Hypothalamus (tissue), 51 donors: ENCODE data around the gene SGIP1.
"Not testable (repeated sequence)": the region's sequence is repeated elsewhere in the genome, so short reads cannot be mapped to it uniquely, and the experiment has no call there.

Experiments
- DNase-seq, 51 donors: peaks; one replicate each; lab custom pipeline; 2025; lab: John Stamatoyannopoulos, UW

Gene SGIP1

GRCh38 chr1:66552287-66552686 lies 18.3 kb downstream of the SGIP1 start:
- no peak for DNase-seq

DNA sequence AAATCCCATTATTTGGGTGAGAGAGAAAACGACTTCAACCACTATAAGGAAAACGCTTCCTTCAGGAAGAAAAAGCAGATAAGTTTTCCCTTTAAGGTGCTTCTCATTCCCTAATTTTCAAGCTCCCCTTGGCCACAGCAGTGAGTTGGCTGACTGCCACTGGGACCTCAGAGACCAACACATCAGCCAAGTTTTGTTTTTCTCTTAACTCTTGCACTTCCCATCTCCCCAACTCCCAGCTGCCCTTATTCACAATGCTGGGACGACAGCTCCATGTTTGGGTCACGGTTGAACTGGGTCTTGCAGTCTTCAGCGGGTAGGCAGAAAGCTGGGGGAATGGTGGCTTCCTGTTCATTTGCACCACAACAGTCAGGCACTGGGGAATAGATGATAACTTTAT lies 18.9 kb downstream of the SGIP1 start:
- DNase-seq = peak in 4 of 51 donors; percentile 3 to 20 (median 12)

DNA sequence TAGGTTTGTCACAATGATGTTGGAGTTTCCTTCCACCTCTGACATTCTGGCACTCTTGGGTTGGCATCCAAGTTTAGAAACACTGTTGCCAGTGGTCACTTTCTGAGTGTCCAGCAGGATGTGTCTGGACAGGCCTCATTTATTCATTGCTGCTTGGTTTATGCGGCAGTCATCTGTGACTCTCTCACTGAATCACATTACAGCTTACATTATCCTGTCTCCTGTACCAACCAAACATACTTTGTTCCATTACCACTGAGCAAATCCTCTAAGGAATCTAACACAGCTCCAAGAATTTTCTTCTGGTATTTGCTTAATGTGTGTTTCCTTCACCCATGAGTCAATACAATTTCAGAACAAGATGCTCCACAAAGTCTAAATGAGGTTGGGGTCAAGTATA lies 19.9 kb downstream of the SGIP1 start:
- no peak for DNase-seq

DNA sequence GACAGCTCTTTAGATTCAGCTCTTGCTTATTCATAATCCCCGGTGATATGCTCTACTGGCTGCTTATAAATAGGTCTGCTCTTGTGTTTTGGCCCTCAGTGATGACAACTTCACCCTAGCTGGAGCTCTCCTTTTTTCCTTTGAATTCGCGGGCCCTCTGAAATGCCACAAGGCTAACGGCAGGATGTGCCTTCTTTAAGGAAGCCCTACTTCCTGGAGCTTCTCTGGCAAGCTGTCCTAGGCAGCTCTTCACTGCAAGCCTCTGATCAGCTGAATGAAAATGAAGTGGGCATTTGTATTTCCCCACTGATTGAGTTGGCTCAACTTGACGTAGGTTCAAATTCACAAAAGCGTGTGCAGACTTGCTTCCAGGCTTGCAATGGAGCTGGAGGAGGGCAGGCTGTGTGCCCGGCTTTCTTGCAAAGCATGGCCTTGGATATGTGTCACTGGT lies 22.2 kb downstream of the SGIP1 start:
- peak in 29 of 51 donors; percentile 4 to 77 (median 39) for DNase-seq

GRCh38 chr1:66557157-66557556 lies 23.2 kb downstream of the SGIP1 start:
- DNase-seq = no peak

DNA sequence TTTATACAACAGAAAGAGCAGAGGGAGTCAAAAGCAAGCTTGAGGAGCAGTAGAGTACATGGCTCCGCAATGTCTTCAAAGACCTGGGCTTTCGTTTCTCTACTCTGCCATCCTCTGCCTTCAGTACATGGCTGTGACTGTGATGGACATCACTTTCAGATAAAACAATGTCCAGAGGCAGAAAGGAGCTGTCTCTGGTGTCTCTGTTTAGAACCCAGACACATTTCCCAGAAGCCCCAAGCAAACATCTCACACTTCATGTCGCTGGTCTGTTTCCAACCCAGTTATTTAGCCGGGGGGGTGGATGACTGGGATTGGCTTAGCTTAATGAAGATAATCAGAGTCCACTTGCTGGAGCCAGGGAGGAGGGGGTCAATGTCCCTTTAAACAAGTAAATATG lies 25.6 kb downstream of the SGIP1 start:
- no peak for DNase-seq

DNA sequence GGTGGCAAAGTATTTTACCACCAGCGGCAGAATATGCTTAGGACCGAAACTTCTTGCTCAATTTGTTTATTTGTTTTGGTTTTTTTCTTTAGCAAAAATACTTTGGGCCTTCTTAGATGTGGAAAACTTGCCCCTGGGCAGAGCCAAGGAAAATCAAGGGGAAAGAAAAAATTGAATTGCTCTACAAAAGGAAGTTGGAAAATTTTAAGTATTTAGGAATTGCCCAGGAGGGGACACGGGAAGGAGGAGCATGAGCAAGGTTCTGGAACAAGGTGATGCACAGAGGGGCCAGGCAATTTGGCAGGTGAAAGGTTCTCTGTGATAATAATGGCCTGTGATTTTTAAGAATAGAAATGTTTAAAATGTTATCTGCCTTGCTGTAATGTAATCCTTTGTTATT lies 28.6 kb downstream of the SGIP1 start:
- no peak for DNase-seq

GRCh38 chr1:66563094-66563800 lies 29.3 kb downstream of the SGIP1 start:
- DNase-seq = peak in 1 of 51 donors; percentile 42

- no peak for DNase-seq
Observed at GRCh38 chr1:66563941-66564630, 30.1 kb downstream of the SGIP1 start.

- no peak for DNase-seq
Observed at GRCh38 chr1:66570196-66570595, 36.2 kb downstream of the SGIP1 start.

- no peak for DNase-seq
Observed at GRCh38 chr1:66571789-66572188, 37.8 kb downstream of the SGIP1 start.

DNA sequence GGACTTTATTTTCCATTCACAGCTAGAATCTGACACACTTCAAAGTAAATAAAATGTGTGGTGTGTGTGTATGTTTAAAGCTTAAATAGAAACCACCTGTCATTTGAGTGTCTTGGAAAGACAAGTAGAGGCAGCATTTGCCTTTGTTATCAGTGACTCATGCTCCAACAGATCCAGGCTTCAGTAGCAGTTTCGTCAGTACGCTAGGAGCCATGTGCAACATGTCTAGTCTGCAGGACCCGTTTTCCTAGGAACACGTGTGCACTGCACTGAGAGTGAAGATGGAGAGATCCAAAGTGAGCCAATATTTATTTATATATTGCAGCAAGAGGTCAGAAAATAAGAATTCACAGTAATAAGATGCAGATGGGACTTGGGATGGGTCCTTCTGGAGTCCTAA lies 41.8 kb downstream of the SGIP1 start:
- peak in 1 of 51 donors; percentile 12 for DNase-seq

DNA sequence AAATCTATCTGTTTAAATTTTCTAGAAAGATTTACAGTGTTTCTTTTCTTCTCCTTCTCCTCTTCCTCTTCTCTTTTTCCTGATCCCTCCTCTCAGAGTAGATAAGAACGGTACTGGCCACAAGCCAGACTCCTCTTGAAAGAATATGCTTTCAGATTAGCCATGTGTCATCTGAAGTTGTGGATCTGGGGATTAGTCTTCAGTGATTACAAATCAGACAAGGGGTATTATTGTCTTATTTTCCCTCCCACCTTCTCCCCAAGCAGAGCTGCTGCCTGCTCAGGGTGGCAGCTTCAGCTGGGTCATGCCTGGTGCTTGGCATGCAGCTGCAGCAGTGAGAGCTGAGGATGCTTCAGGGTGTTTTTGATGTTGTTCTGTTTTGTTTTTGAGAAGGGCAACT lies 42.7 kb downstream of the SGIP1 start:
- peak in 7 of 51 donors; percentile 1 to 30 (median 11) for DNase-seq

GRCh38 chr1:66578841-66579240 lies 44.9 kb downstream of the SGIP1 start:
- no peak for DNase-seq

GRCh38 chr1:66580081-66580480 lies 46.1 kb downstream of the SGIP1 start:
- no peak for DNase-seq

- DNase-seq = no peak
Observed at GRCh38 chr1:66583021-66583420, 49.1 kb downstream of the SGIP1 start.

- no peak for DNase-seq
Observed at GRCh38 chr1:66585002-66585401, 51.0 kb downstream of the SGIP1 start.

DNA sequence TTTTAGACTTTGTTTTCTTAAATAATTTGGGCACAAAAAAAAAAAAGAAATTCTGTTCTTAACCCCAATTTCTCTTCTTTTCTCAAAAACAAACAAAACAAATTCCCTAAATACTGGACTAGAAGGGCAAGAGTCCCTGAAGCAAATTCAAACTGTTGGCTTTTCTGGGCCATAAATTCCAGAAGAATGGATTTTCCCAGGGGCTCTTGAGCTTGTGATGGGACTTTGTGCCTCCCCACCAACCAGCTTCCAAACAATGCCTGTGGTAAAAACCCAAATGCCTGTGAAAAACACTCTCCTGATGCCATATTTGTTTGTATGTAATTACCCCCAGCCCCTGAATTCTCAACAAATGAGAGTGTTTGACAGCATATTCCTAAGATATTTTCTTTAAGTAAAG lies 55.4 kb downstream of the SGIP1 start:
- DNase-seq = no peak

GRCh38 chr1:66592106-66592507 lies 58.2 kb downstream of the SGIP1 start:
- DNase-seq = not testable (repeated sequence)

DNA sequence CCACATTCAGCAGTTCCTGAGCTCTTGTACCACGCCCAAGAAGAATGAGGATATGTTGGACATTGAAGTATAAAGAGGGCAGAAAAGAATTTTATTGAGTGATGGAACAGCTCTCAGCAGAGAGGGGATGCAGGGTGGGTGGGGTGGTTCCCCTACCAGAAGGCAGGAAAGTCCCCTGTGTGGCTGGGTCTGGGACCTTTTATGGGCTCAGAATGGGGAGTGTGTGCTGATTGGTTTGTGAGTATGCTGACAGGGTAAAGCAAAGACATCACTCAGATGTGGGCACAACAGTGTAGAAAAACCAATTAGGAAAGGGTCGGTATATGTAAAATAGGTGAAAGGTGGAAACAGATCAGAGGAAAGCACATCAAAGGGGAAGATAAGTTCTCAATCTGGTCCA lies 62.2 kb downstream of the SGIP1 start:
- no peak for DNase-seq

GRCh38 chr1:66597500-66597899 lies 63.5 kb downstream of the SGIP1 start:
- no peak for DNase-seq

- no peak for DNase-seq
Observed at GRCh38 chr1:66598670-66599069, 64.7 kb downstream of the SGIP1 start.
